GM12874 (cell line): ENCODE results near the gene ASNSD1.

Source experiments
- CTCF ChIP-seq: IDR thresholded peaks from 2 replicates; pipeline ENCODE4 v1.5.1; 2011; ENCODE audit warnings: low read depth, mild to moderate bottlenecking, control low read depth, low read length, moderate library complexity; ENCODE audit not compliant: insufficient read depth

ASNSD1 gene

GRCh38 chr2:189662669-189663226, 1.5 kb downstream of the ASNSD1 start:
- no peak for TF ChIP-seq CTCF

DNA sequence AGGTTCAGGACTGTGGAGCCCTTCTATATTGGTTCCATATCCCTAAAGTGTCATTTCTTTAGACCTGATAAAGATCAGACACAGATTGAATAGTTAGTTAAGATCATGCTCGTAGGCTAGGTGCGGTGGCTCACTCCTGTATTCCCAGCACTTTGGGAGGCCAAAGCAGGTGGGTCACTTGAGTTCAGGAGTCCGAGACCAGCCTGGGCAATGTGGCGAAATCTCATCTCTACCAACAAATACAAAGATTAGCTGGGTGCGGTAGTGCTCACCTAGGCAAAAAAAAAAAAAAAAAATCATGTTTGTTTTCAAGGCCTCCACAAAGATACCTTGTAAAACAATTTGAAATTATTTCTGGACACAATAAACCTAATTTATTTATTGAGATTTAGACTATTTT, 8.7 kb downstream of the ASNSD1 start:
- TF ChIP-seq CTCF: no peak

- no peak for TF ChIP-seq CTCF
Observed at GRCh38 chr2:189673661-189674373, 12.6 kb downstream of the ASNSD1 start.

GRCh38 chr2:189674374-189675112, 13.3 kb downstream of the ASNSD1 start, which contains the start of gene ANKAR:
Gene ANKAR (plus strand): TSS chr2:189674670. CDS start chr2:189676491, 1,821 bp downstream.
- TF ChIP-seq CTCF: peak; percentile 96

- no peak for TF ChIP-seq CTCF
Observed at GRCh38 chr2:189676471-189676870, 15.2 kb downstream of the ASNSD1 start.

DNA sequence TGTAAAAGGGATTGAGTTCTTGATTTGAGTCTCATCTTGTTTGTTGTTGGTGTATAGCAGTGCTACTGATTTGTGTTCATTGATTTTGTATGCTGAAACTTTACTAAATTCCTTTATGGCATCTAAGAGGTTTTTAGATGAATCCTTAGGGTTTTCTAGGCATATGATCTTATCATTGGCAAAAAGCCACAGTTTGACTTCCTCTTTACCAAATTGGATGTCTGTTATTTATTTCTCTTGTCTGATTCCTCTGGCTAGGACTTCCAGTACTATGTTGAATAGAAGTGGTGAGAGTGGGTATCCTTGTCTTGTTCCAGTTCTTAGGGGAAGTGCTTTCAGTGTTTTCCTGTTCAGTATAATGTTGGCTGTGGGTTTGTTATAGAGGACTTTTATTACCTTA, 18.0 kb downstream of the ASNSD1 start:
- no peak for TF ChIP-seq CTCF

- no peak for TF ChIP-seq CTCF
Observed at GRCh38 chr2:189681203-189681602, 19.9 kb downstream of the ASNSD1 start.
